Inferior parietal cortex (tissue), 1 donor: ENCODE data around the gene CLEC16A.
"Not testable (repeated sequence)": the region's sequence is repeated elsewhere in the genome, so short reads cannot be mapped to it uniquely, and the experiment has no call there.

Experiments
- DNase-seq: peaks from one replicate; pipeline ENCODE4 v3.0.0-alpha.2; 2016; ENCODE audit errors: extremely low spot score

CLEC16A gene

DNA sequence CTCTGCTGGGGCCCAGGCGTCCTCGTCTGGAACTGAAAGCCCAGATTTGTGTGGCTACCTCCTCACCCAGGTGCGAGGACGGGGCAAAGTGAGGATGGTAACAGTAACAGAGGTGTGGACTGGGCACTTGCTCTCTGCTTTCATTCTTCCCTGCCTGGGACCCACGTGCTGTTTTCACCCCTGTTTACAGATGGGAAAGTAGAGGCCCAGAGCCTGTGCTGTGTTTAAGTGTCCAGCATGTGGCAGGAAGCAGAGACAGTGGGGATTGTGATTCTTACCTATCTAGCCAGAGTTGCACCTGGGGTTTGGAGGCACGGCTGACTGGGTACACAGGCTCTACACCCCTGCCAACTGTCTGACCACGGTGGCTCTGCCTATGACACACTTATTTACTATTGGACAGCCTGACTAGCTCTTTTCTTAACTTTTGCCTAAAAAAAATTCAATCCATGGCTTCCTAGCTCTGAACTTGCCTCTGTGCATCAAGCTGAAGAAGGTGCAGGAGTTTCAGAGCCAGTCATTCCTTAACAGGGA, 155.4 kb downstream of the CLEC16A start:
- no peak for DNase-seq

DNA sequence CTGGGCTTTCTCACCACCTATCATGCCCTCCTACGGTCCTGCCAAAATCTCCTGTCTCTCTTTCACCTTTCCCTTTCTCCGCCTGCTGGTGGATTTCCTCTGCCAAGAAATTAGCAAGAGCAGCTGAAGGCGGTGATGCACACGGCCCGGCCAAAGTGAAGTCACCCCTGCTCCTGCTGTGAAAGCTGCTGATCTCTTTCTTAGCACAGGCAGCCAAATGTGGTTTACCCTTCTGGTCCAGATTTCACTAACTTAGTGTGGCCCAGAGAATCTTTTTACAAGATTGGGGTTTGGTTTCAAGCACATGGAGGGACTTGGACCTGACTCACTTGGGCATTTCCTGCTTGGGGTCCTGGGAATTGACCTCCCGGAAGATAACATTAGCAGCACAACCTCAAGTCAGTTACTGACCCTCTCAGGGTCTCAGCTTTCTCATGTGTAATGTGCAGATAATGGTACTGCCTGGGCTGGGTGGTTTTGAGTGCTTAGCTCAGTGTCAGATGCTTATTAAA, 155.9 kb downstream of the CLEC16A start:
- DNase-seq = peak; percentile 22

DNA sequence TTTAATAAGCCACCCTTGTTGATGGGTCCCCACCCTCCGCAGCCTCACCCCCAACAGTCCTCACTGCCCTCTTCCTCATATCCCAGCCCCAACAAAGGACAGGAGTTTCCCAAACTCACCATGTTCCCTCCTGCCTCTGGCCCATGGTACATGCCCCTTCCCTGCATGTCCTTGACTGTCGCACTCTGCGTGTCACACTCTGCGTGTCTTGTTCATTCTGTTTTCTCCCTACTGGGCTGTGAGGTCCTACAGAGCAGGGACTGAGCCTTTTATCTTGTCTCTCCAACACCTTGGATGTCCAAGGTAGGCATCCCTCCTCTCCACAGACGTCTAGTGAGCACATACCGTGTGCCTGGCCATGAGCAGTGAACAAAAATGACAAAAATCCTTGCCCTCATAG, 156.9 kb downstream of the CLEC16A start:
- DNase-seq = no peak

DNA sequence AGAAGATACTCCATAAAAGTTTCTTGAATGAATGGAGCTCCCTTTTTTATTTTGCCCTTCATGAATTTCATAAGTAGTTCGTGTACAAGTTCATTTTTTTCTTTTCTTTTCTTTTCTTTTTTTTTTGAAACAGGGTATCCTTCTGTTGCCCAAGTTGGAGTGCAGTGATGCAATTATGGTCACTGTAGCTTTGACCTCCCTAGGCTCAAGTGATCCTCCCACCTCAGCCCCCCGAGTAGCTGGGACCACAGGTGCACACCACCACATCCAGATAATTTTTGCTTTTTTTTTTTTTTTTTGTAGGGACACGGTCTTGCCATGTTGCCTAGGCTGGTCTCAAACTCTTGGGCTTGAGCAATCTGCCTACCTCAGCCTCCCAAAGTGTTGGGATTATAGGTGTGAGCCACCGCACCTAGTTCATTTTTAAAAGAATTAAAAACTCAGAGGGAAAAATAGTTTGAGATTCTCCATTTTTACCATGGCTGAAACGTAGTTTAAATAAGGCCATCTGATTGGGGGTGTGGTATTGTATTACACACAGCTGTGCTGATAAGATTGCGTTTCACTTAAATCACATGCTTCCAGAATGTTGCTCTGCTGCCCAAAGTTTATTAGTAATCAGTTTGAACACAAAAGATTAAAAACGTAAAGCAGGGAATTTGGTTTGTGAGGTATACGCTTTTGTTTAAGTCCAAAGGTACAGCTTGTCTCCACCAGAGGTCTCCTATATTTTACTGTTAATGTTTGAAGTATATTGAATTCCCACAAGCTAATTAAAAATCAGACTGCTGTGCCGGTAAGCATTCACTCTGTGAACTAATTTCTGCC, 157.5 kb downstream of the CLEC16A start:
- no peak for DNase-seq

DNA sequence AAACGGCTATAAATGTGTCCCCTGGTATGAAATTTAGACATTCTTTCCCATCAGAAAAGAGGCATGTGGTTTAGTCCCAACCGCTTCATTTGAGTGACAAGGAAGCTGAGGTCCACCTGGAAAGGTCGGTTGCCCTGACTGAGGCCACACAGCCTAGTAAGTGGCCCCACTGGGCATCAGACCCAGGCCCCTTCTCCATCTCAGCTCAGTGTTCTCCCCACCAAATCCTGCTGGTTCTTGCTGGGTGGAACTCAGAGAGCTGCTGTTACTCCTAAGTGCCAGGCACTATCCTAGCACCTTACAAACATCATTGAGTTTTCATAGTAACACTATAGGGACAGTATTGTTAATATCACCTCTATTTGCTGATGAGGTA, 158.1 kb downstream of the CLEC16A start:
- DNase-seq = no peak

DNA sequence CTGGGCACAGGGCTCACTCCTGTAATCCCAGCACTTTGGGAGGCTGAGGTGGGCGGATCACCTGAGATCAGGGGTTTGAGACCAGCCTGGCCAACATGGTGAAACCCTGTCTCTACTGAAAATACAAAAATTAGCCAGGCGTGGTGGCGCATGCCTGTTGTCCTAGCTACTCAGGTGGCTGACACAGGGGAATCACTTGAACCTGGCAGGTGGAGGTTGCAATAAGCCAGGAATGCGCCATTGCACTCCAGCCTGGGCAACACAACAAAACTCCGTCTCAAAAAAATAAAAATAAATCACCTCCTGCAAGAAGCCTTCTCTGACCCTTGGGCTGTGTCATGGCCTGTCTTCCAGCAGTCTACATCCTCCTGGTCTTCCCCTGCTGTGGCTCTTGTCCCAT, 158.9 kb downstream of the CLEC16A start:
- not testable (repeated sequence) for DNase-seq

DNA sequence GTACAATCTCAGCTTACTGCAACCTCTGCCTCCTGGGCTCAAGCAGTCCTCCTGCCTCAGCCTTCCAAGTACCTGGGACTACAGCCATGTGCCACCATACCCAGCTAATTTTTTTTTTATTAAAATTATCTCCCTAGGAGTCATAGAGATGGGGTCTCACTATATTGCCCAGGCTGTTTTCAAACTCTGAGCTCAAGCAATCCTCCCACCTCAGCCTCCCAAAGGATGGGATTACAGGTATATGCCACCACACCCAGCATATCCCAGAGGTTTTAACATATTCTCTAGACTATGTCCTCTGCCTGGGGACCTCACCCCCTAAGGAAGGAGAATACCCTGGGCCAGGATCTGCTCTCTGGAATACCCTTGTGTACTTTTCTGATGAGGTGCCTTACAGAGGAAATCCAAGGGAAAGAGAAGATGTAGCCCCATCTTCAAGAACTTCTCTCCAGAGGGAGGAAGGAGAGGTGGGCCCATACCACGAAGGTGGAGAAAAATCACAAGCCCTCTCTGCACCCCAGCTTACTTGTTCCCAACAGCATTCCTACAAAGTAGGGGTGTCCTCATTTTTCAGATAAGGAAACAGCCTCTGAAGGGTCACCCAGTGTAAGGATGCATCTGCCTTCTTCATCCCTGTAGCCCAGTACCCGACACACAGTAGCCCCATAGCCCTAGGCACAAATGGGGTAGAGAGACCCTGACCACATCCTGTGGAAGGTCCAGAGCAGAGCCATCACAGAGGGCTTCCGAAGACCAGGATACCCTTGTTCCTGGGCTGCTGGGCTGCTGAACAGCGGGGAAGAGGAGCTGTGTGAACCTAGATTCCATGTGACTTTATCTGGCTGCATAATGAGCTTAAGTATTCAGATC, 160.0 kb downstream of the CLEC16A start:
- no peak for DNase-seq

DNA sequence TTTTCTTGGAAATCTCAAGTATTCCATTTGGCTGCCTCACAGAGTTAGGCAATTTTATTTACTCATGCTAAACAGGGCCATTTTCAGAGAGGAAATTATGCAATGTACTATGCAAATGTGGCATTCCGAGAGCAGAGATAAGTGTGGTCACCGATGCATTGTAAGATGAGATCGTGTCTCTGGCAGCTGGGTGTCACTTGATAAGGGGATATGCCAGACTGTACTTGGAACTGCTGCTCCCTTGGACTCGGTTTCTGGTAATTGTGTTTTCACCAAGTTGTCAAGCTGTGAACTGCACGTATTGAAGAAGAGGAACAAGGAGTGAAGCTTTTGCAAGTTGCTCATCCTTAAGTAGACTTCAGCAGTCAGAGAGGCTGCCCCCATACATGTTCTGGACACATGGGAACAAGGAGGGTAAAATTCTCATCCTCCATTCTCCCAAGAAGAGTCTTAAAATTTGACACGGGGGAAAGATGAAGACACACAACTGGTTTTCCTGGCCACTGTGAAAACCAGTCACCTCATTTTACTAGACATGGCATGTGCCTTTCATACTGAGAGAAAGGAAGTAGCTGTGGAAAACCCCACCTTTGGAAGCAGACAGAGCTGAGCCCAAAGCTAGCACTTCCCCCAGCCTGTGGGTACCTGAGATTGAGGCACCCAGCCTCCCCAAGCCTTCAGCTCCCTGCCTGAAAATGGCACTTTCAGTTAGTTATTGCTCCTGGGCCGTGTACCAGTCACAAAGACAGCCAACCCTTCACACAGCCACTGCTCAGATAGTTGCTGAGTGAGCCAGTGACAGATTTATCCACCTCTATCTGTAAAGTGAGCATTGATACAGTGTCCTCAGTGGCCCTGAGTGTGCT, 160.9 kb downstream of the CLEC16A start:
- peak; percentile 76 for DNase-seq

DNA sequence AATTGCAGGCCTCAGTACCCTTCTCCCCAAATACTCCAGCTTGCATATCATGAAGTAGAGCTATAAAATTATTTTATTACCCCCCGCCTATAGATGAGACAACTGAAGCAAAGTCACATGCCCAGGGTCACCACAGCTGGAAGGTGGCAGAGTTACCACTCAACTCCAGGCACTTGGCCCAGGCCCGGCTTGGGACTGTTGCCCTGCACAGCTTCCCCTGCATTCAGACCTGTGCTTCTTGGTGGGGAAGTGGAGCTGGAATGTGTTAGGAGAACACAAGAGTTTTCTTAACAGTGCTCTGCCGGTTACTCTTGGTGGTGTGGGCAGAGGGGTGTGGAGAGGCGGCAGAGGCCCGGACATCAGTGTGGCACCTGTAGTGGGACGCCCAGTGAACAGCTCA, 162.4 kb downstream of the CLEC16A start:
- DNase-seq = no peak

DNA sequence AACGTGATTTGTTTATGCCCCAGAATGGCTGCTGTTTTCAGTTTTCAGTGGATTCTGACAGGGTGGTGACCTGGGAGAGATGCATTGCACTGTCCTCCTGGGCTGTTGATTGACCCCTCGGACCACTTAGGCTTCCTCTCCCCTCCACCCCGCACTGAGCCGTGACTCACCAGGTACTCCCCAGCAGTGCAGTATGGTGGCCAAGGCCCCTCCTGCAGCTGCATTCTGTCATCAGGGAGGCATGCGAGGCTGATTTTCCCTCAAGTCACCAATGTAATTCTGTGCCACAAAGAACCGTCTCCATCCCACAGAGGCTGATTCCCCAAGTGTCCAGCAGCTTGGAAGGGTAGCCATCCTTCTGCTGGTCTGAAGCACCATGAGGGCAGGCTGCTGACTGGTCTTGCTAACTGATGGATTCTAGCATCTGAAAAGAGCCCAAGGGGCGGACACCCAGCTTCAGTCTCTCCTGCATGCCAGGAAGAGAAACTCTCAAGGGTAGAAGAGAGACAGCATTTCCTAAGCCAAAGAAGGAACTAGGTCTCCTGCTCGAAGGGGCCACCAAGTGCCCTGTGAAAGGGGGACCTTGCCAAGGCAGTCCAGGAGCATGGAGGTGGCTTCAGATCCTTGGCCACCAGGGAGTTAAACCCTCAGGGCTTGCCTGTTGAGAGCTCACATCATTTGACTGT, 163.6 kb downstream of the CLEC16A start:
- DNase-seq = no peak

DNA sequence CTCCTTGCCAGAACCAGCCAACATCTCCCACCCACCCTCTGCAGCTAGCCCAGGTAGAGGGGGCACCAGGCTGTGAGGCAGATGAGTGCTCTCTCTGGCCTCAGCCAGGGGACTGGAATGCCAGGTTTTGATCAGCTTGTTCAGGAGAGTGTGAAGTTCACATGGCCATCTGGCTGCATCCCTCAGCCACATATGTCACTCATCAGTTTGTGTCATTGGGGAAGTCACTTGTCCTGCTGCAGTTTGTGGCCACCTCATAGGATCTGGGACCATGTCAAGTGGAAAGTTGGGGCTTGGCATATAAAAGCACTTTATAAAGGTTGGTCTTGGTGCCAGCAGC, 164.1 kb downstream of the CLEC16A start:
- no peak for DNase-seq

DNA sequence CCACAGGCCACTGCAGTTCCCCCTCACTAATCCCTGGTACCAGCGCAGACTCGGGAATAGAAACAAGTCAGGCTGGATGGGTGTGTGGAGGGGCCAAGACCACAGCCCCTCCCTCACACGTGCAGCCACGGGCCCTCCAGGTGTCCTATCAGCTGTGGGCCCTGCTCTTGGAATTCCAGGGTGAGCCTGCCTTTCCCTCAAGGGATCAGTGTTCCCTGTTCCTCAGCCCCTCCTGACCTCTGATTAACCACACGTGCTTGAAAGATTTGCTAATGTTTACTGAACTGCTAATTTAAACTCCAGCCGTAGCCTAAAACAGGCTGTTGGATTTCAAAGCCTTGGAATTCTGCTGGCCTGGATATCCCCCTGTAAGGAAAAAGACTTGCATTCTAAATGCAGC, 165.2 kb downstream of the CLEC16A start:
- no peak for DNase-seq

DNA sequence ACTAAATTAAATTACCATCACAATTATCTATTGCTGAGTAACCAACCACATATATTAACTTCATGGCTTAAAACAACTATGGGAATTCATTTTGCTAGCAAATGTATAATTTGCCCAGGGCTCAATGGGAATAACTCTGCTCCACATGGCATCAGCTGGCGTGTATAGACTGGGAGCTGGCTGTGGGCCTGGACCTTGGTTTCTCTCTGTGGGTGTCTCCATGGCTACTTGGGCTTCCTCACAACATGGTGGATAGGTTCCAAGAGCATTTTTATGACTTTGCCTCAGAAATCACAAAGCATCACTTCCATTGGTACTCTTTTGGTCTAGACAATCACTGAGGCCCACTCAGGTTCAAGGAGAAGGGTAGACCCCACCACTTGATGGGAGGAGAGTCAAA, 166.8 kb downstream of the CLEC16A start:
- DNase-seq = no peak

DNA sequence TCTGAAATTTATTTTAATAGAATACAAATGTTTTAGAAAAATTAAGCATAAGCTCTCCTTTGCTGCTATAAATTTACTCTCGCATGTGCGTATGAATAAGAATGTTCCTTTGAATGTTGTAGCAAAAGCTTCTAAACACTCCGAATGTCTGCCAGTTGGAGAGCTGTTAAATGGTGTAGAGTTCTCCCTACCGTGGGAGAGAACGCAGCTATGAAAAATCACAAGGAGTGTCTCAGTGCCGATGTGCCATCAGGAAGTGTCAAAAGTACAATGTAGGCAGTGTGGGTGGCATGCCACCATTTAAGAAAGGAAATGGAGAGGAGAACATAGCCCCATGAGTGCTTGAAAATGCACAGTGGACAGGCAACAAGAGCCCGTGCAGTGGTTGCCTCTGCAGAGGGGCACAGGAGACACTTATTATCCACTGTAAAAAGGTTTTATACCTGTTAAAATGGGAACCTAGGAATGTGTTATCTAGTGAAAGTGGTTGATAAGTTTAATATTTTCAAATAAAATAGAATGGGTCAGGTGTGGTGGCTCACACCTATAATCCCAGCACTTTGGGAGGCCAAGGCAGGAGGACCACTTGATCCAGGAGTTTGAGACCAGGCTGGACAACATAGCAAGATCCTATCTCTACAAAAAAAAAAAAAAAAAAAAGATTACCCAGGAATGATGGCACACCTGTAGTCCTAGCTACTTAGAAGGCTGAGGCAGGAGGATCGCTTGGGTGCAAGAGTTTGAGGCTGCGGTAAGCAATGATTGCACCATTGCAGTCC, 167.7 kb downstream of the CLEC16A start:
- DNase-seq = no peak

DNA sequence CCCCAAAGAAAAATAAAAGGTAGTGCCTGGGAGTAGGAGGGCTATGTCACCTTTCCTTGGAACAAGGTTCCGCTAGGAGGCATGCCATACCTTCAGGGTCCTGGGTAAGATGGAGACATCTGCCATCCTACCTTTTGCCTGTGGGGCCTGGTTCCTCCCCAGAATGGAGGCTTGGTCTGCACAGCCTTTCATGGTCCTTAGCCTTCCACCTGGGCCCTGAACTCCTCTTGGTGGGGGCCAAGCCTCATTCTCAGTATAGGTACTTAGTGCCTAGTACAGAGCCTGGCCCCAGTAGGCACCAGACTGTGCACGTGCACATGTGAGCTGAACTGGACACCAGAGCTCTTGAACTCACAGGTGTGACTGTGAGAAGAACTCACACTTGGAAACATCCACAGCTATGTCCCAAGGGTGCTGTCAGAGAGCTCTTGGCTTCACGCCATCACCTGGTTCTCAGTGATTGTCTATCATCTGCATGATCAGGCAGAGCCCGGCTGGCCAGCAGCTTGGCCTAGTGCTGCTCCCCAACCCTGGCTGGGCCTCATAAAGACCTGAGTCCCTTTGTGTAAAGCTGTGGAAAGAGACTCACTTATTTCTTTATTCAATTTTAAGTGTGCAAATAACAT, 168.5 kb downstream of the CLEC16A start:
- no peak for DNase-seq

DNA sequence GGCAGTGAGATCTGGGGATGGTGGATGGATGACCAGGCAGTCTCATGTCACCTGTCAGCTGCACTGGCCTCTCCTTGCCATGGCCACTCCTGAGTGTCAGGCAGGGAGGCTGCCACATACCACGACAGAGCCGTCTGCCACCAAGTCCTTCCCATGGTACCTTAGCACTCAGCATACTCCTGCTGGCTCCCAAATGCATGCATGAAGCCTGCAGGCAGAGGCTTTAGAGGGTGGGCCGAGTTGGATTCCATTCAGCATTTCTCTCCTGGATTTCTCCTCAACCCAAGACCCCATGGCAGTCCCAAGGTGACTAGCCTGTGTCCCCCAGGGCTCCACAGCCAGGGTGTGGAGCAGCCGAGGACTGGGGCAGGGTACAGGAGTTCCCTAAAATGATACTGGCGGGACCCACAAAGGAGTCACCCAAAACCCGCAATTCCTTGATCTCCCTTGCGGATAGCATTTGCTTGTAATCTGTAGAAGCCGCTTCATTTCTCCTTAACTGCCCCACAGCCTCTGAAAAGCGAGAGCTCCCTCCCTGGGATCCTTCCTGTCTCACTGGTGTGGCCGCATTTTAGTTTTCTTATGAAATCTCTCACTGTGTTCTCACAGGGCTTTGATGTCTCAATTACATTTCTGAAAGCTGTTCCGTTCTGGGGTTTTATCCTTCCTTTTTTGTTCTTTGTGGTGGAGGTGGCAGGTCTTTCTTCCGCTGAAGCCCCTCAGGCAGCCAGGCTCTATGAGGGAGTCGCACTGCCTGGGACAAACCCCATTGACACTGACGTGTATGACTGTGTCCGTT, 170.2 kb downstream of the CLEC16A start:
- DNase-seq = no peak

DNA sequence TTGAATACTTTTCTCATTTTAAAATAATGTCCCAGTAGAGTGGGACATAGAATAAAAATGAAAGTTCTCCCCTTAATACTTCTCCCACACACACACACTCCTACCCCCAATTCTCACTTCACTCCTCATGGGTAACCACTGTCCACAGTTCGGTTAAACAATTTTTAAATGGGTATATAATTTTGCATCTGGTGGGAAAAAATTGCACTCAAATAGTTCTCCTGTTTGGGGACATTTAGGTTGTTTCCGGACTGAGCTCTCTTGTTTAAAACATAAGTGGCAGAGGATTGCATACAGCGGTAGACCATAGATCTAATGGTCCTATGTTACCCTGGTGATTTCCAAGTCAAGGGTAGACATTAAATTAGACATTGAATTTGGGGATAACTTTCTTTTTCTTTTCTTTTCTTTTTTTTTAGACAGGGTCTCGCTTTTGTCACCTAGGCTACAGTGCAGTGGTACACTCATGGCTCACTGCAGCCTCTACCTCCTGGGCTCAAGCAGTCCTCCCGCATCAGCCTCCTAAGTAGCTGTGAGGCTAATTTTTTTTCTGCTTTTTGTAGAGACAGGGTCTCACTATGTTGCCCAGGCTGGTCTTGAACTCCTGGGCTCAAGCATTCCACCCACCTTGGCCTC, 173.3 kb downstream of the CLEC16A start:
- no peak for DNase-seq

DNA sequence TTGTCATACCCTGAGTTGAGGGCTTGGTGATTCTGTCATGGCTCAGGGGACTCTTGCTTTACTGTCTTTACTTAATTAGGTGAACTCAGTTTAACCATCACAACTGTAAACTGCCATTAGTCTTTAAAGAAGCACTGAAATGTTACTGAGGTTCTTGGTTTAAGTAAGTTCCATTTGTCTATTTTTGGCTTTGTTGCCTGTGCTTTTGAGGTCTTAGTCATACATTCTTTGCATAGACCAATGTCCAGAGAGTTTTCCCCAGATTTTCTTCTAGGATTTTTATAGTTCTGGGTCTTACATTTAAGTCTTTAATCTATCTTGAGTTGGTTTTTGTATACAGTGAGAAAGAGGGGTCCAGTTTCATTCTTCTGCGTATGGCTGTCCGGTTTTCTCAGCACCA, 174.1 kb downstream of the CLEC16A start:
- no peak for DNase-seq
